ENCODE data around the gene TTC22.

DNA sequence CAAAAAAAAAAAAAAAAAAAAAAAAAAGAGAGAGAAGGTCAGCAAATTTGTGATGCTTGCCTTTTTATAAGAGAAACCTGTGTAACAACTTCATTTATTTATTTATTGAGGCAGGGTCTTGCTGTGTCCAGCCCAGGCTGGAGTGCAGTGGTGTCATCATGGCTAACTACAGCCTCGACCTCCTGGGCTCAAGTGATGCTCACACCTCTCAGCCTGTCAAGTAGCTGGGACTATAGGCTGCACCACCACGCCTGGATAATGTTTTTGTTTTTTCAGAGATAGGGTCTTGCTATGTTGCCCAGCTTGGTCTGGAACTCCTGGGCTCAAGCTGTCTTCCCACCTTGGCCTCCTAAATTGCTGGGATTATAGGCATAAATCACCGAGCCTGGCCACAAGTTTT, 43.4 kb upstream of the TTC22 start:
- no peak for TF ChIP-seq NFE2L1 (CRISPR knock-in tag; IDR thresholded peaks at IDR 0.05)
- TF ChIP-seq TP53 (CRISPR knock-in tag; IDR thresholded peaks at IDR 0.05): no peak
- TF ChIP-seq, protein P1, sequence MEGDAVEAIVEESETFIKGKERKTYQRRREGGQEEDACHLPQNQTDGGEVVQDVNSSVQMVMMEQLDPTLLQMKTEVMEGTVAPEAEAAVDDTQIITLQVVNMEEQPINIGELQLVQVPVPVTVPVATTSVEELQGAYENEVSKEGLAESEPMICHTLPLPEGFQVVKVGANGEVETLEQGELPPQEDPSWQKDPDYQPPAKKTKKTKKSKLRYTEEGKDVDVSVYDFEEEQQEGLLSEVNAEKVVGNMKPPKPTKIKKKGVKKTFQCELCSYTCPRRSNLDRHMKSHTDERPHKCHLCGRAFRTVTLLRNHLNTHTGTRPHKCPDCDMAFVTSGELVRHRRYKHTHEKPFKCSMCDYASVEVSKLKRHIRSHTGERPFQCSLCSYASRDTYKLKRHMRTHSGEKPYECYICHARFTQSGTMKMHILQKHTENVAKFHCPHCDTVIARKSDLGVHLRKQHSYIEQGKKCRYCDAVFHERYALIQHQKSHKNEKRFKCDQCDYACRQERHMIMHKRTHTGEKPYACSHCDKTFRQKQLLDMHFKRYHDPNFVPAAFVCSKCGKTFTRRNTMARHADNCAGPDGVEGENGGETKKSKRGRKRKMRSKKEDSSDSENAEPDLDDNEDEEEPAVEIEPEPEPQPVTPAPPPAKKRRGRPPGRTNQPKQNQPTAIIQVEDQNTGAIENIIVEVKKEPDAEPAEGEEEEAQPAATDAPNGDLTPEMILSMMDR (IDR thresholded peaks at IDR 0.05): no peak
- TF ChIP-seq, protein P2, sequence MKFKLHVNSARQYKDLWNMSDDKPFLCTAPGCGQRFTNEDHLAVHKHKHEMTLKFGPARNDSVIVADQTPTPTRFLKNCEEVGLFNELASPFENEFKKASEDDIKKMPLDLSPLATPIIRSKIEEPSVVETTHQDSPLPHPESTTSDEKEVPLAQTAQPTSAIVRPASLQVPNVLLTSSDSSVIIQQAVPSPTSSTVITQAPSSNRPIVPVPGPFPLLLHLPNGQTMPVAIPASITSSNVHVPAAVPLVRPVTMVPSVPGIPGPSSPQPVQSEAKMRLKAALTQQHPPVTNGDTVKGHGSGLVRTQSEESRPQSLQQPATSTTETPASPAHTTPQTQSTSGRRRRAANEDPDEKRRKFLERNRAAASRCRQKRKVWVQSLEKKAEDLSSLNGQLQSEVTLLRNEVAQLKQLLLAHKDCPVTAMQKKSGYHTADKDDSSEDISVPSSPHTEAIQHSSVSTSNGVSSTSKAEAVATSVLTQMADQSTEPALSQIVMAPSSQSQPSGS (CRISPR knock-in tag; IDR thresholded peaks at IDR 0.05; ENCODE audit: borderline replicate concordance, low read depth): no peak
